Neural cell (in vitro differentiated cells): ENCODE results near the gene RNU7-1. TPM values are rescaled to one million over a fixed set of nuclear protein-coding genes. Genes with fewer than 3 reads are reported as not detected.

Source experiments
- H2AFZ ChIP-seq: fragments of 200-600, 300-800 bp; sonication (generic), shearing (Covaris generic); 2 replicates; pipeline ENCODE4 v1.6.0; 2014; ENCODE audit warnings: low read depth, mild to moderate bottlenecking, antibody characterized with exemption, low read length, moderate library complexity
- H3F3A ChIP-seq: fragments of 200-600 bp; shearing (Covaris generic); 2 replicates; pipeline ENCODE4 v1.6.1; 2016; ENCODE audit warnings: mild to moderate bottlenecking, moderate library complexity, mixed read lengths, antibody characterized with exemption, low read length; ENCODE audit not compliant: insufficient read depth, poor library complexity, severe bottlenecking
- H3K27ac ChIP-seq: fragments of 200-600, 300-800 bp; sonication (generic), shearing (Covaris generic); 2 replicates; pipeline ENCODE4 v1.5.1; 2014; ENCODE audit warnings: mild to moderate bottlenecking, low read length, moderate library complexity
- H3K27me3 ChIP-seq: fragments of 300-800, 200-600 bp; sonication (generic), shearing (Covaris generic); 2 replicates; pipeline ENCODE4 v1.6.0; 2014; ENCODE audit warnings: mild to moderate bottlenecking, low read depth, low read length, moderate library complexity; ENCODE audit not compliant: insufficient read depth
- H3K36me3 ChIP-seq: fragments of 300-800, 200-600 bp; sonication (generic), shearing (Covaris generic); 2 replicates; pipeline ENCODE4 v1.5.1; 2014; ENCODE audit warnings: mild to moderate bottlenecking, antibody characterized with exemption, low read length, moderate library complexity; ENCODE audit not compliant: insufficient read depth
- H3K4me2 ChIP-seq: fragments of 300-800, 200-600 bp; sonication (generic), shearing (Covaris generic); 2 replicates; pipeline ENCODE4 v1.6.0; 2014; ENCODE audit warnings: mild to moderate bottlenecking, low read length
- H3K4me3 ChIP-seq: fragments of 300-800, 200-600 bp; sonication (generic), shearing (Covaris generic); 2 replicates; pipeline ENCODE4 v1.5.1; 2014; ENCODE audit warnings: mild to moderate bottlenecking, low read length, moderate library complexity
- H3K79me2 ChIP-seq: fragments of 200-600 bp; shearing (Covaris generic); replicated peaks from 2 replicates; pipeline ENCODE4 v1.6.0; 2014; ENCODE audit warnings: mild to moderate bottlenecking, low read length, moderate library complexity; ENCODE audit not compliant: insufficient read depth
- H3K9ac ChIP-seq: fragments of 300-800, 200-600 bp; sonication (generic), shearing (Covaris generic); 2 replicates; pipeline ENCODE4 v1.6.1; 2016; ENCODE audit warnings: mild to moderate bottlenecking, low read length, mixed read lengths
- H3K9me2 ChIP-seq: fragments of 200-600 bp; shearing (Covaris generic); 2 replicates; pipeline ENCODE4 v1.6.1; 2016; ENCODE audit warnings: mild to moderate bottlenecking, low read length, mixed read lengths; ENCODE audit not compliant: insufficient read depth
- H3K9me3 ChIP-seq: fragments of 200-600, 300-800 bp; sonication (generic), shearing (Covaris generic); 2 replicates; pipeline ENCODE4 v1.6.1; 2016; ENCODE audit warnings: mild to moderate bottlenecking, mixed run types, low read length, moderate library complexity, mixed read lengths
- H4K20me1 ChIP-seq: fragments of 200-600 bp; shearing (Covaris generic); 2 replicates; pipeline ENCODE4 v1.6.1; 2016; ENCODE audit warnings: mild to moderate bottlenecking, mixed run types; ENCODE audit not compliant: insufficient read depth
- EP300 ChIP-seq: fragments of 450-650 bp; conservative IDR thresholded peaks from 2 replicates; pipeline ENCODE4 v1.6.1; 2014; ENCODE audit warnings: antibody characterized with exemption, mild to moderate bottlenecking, moderate library complexity; ENCODE audit not compliant: poor library complexity, severe bottlenecking
- EZH2 ChIP-seq: fragments of 200-600, 300-800 bp; shearing (Covaris generic), sonication (generic); IDR thresholded peaks from 2 replicates; pipeline ENCODE4 v1.6.1; 2014; ENCODE audit warnings: antibody characterized with exemption, low read length, borderline replicate concordance, mild to moderate bottlenecking; ENCODE audit not compliant: insufficient read depth, poor library complexity, severe bottlenecking
- MXI1 ChIP-seq: fragments of 450-650 bp; conservative IDR thresholded peaks from 2 replicates; pipeline ENCODE4 v1.6.1; 2014; ENCODE audit warnings: antibody characterized with exemption, mild to moderate bottlenecking; ENCODE audit not compliant: poor library complexity, severe bottlenecking
- POLR2AphosphoS5 ChIP-seq: IDR thresholded peaks from 2 replicates; pipeline ENCODE4 v1.6.1; 2012
- RAD21 ChIP-seq: fragments of 450-650 bp; conservative IDR thresholded peaks from 2 replicates; pipeline ENCODE4 v1.6.1; 2014; ENCODE audit warnings: antibody characterized with exemption, mild to moderate bottlenecking, moderate library complexity
- SMC3 ChIP-seq: fragments of 450-650 bp; conservative IDR thresholded peaks from 2 replicates; pipeline ENCODE4 v1.6.1; 2014; ENCODE audit warnings: antibody characterized with exemption, mild to moderate bottlenecking, moderate library complexity; ENCODE audit not compliant: poor library complexity
- TAF1 ChIP-seq: IDR thresholded peaks from 2 replicates; pipeline ENCODE4 v1.6.1; 2012; ENCODE audit warnings: low read depth
- polyA plus RNA-seq: library from polyadenylated mRNA; depleted of rRNA; stranded (reverse); fragments of >200 nt; gene quantifications from 2 replicates; pipeline ENCODE4 v1.2.3, GENCODE V29; 2014
- TF ChIP-seq, protein P1 (sequence below): IDR thresholded peaks from 2 replicates; pipeline ENCODE4 v1.6.1; 2012; ENCODE audit warnings: borderline replicate concordance
- TF ChIP-seq, protein P2 (sequence below): fragments of 450-650 bp; IDR thresholded peaks from 2 replicates; pipeline ENCODE4 v1.5.1; 2014; ENCODE audit warnings: antibody characterized with exemption, mild to moderate bottlenecking, moderate library complexity; ENCODE audit not compliant: poor library complexity, severe bottlenecking

The RNU7-1 gene
- polyA plus RNA-seq, 1 donor from 2014 or later, result not detected

DNA sequence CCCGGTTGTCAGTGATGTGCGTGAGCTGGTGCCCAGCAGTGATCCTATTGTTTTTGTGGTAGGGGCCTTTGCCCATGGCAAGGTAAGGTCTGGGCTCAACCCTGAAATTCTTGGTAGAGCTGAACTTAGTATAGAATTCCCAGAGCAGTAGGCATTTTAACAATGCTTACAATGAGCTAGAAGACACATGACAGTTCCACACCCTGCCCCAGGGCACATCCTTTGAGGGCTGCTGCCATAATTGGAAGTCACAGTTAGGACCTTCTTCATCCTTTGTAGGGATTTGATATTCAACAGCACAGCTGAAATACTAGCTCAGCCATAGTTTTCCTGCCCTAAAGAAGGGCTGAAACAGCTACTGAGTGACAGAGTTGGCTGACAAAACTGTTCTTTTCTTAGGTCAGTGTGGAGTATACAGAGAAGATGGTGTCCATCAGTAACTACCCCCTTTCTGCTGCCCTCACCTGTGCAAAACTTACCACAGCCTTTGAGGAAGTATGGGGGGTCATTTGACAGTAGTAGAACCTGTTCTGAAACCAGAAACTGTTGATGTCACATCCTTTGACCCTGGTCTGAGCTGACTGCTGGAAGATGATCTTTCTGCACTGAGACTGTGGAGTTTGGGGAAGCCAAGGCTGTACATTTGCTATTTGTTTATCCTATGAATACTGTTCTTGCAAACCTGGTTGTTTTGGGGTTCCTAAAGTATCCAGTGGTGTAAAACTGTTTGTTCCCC is 31.8 kb downstream of the RNU7-1 start:
- Histone ChIP-seq H3K36me3 (peaks cover under 1% of the 10 kb centered on the region), H3K27me3 (no peaks in the 10 kb centered on the region), H3K4me2 (no peak overlapping the region), H3F3A (no peaks in the 10 kb centered on the region), H4K20me1 (no peaks in the 10 kb centered on the region), H3K4me3 (no peak overlapping the region), H3K9ac (no peak overlapping the region), H3K9me2 (no peaks in the 10 kb centered on the region), H3K9me3 (no peaks in the 10 kb centered on the region), H3K27ac (no peak overlapping the region), H3K79me2 (peaks cover 18% of the 10 kb centered on the region), H2AFZ (no peak overlapping the region)
- TF ChIP-seq EZH2 (no peak), POLR2AphosphoS5 (no peak), MXI1 (no peak), SMC3 (no peak), EP300 (no peak), RAD21 (no peak), TAF1 (no peak)
- TF ChIP-seq, protein P1, sequence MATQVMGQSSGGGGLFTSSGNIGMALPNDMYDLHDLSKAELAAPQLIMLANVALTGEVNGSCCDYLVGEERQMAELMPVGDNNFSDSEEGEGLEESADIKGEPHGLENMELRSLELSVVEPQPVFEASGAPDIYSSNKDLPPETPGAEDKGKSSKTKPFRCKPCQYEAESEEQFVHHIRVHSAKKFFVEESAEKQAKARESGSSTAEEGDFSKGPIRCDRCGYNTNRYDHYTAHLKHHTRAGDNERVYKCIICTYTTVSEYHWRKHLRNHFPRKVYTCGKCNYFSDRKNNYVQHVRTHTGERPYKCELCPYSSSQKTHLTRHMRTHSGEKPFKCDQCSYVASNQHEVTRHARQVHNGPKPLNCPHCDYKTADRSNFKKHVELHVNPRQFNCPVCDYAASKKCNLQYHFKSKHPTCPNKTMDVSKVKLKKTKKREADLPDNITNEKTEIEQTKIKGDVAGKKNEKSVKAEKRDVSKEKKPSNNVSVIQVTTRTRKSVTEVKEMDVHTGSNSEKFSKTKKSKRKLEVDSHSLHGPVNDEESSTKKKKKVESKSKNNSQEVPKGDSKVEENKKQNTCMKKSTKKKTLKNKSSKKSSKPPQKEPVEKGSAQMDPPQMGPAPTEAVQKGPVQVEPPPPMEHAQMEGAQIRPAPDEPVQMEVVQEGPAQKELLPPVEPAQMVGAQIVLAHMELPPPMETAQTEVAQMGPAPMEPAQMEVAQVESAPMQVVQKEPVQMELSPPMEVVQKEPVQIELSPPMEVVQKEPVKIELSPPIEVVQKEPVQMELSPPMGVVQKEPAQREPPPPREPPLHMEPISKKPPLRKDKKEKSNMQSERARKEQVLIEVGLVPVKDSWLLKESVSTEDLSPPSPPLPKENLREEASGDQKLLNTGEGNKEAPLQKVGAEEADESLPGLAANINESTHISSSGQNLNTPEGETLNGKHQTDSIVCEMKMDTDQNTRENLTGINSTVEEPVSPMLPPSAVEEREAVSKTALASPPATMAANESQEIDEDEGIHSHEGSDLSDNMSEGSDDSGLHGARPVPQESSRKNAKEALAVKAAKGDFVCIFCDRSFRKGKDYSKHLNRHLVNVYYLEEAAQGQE, result no peak
- TF ChIP-seq, protein P2, sequence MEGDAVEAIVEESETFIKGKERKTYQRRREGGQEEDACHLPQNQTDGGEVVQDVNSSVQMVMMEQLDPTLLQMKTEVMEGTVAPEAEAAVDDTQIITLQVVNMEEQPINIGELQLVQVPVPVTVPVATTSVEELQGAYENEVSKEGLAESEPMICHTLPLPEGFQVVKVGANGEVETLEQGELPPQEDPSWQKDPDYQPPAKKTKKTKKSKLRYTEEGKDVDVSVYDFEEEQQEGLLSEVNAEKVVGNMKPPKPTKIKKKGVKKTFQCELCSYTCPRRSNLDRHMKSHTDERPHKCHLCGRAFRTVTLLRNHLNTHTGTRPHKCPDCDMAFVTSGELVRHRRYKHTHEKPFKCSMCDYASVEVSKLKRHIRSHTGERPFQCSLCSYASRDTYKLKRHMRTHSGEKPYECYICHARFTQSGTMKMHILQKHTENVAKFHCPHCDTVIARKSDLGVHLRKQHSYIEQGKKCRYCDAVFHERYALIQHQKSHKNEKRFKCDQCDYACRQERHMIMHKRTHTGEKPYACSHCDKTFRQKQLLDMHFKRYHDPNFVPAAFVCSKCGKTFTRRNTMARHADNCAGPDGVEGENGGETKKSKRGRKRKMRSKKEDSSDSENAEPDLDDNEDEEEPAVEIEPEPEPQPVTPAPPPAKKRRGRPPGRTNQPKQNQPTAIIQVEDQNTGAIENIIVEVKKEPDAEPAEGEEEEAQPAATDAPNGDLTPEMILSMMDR, result no peak

DNA sequence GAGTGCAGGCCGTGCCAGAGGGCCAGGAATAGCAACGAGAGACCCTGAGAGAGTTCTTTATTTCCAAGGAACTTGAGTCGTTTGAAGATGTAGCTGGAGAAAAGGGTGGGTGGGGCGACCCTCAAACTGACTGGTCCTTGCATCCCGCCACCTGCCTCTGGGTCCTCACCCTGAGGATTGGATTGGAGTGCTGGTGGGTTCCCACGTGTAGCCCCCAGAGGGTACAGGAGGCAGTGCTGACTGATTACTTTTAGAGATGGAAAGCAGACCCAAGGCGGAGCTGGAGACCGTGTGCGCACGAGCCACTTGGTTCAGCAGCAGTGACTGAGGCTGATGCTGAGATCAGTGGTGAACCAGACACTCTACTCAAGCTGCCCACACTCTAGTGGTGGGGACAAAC is 34.0 kb downstream of the RNU7-1 start:
- H3K36me3 ChIP-seq, result peaks cover 8% of the 10 kb centered on the region

More for the DNA sequence above, 34.0 kb downstream of the RNU7-1 start:
- Histone ChIP-seq H3K27ac (no peak overlapping the region), H3K4me3 (no peak overlapping the region), H3K9me3 (no peaks in the 10 kb centered on the region), H3F3A (no peaks in the 10 kb centered on the region), H4K20me1 (no peaks in the 10 kb centered on the region), H3K9ac (no peak overlapping the region), H2AFZ (no peak overlapping the region), H3K9me2 (no peaks in the 10 kb centered on the region), H3K27me3 (no peaks in the 10 kb centered on the region), H3K4me2 (no peak overlapping the region), H3K79me2 (peaks cover under 1% of the 10 kb centered on the region)
- TF ChIP-seq RAD21, result no peak
